Adrenal gland (tissue), 5 donors: Measurements from ENCODE around the gene STIL.

ENCODE experiments used
- CTCF ChIP-seq, 6 experiments: fragments of 450-650 bp in 4 of 6; fragments of 200-600 bp in 2 of 6; sonication (generic) in 1 of 6; IDR thresholded peaks; 1 replicate in 5 of 6; 2 replicates in 1 of 6; pipeline versions ENCODE4 v1.5.1 to v1.8.0; 2016 to 2021; ENCODE audit warnings: antibody characterized with exemption in 6 of 6, mild to moderate bottlenecking in 2 of 6, moderate library complexity in 1 of 6
- POLR2A ChIP-seq, 2 donors: fragments of 450-650 bp; IDR thresholded peaks; one replicate each; pipeline ENCODE4 v1.6.1; 2017; ENCODE audit warnings: antibody characterized with exemption in 2 of 2, mild to moderate bottlenecking in 2 of 2, moderate library complexity in 1 of 2
- donor health status: DM: no; HTN: no; CAD: no.

DNA sequence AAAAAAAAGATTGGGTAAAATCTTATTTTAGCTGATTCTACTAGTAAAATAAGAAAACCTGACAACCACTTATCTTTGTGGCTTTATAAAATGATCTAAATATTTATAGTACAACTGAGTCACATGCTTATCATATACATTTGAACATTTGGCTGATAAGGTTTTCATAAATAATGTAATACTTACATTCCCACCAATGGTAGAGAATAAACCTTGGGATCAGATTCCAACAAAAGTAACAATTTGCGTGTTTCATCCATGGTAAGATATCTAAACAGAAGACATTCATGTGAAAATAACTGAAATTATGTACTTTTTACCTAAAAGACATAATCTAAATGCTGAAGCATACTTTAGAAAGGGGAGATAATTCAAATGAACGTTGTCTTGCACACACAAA lies 18.4 kb downstream of the STIL start:
- TF ChIP-seq CTCF (IDR thresholded peaks at IDR 0.05), result no peak
- TF ChIP-seq POLR2A (IDR thresholded peaks at IDR 0.05), result no peak
